ENCODE measurements around the gene PALM3.

Gene PALM3

DNA sequence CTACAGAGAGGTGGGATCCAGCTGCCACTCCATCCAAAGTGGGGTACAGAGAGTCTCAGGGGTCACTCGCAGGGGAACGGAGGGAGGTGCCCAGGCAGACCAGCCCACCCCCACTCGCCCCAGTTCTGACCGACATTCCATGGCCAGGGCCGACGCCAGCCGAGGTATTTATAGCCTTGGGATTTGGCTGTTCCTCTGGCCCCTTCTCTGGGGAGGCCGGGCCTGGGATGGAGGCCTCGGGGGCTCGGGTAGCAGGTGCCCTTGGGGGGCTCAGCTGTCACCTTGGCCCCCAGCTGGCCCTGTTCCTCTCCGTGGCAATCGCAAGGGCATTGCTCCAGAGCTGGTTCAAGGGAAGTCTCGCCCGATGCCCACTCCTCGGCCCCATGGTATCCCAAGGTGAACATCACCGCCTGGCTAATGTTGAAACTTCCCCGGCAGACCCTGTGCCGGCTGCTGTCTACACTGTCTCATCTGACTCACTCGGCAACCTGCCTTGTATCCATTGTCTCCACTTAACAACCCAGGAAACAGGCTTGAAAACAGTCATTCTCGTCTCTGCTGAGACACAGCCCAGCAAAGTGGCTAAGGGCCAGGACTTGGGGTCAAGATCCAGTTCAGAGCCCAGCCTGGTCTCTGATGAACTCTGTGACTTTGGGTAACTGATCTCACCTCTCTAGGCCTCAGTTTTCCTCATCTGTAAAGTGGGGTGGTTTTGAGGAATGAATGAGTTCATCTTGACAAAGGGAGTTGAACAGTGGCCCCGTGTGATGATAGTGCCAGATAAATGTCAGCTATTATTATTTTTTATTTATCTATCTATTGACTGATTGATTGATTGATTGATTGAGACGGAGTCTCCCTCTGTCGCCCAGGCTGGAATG, 45.9 kb upstream of the PALM3 start:
- Histone ChIP-seq H3K36me3 (ENCODE audit: insufficient read depth, low read length) (peaks cover 17% of the 10 kb centered on the region; the same call in 1 of the 2 replicates), H3K27me3 (ENCODE audit: insufficient read depth, low read length) (no peaks in the 10 kb centered on the region), H4K20me1 (ENCODE audit: insufficient read depth, low read length) (no peaks in the 10 kb centered on the region), H3K9me3 (ENCODE audit: low read length) (no peaks in the 10 kb centered on the region), H3K9ac (ENCODE audit: low read length) (no peak overlapping the region), H3F3A (ENCODE audit: insufficient read depth, low read length) (no peaks in the 10 kb centered on the region), H3K79me2 (ENCODE audit: insufficient read depth, low read length) (no peaks in the 10 kb centered on the region), H3K4me3 (ENCODE audit: low read depth, low read length, poor library complexity, severe bottlenecking) (no peak overlapping the region), H3K9me2 (ENCODE audit: low read depth, low read length) (no peaks in the 10 kb centered on the region), H2AFZ (ENCODE audit: low read length) (no peak overlapping the region), H3K27ac (ENCODE audit: low read depth, low read length, poor library complexity, severe bottlenecking) (no peak overlapping the region), H3K4me2 (ENCODE audit: low read length) (no peak overlapping the region), H3K4me1 (ENCODE audit: insufficient read depth, low read length, severe bottlenecking) (peaks cover 4% of the 10 kb centered on the region)
- TF ChIP-seq EZH2 (IDR thresholded peaks at IDR 0.05; ENCODE audit: borderline replicate concordance, low read length): no peak
- TF ChIP-seq, protein P1, sequence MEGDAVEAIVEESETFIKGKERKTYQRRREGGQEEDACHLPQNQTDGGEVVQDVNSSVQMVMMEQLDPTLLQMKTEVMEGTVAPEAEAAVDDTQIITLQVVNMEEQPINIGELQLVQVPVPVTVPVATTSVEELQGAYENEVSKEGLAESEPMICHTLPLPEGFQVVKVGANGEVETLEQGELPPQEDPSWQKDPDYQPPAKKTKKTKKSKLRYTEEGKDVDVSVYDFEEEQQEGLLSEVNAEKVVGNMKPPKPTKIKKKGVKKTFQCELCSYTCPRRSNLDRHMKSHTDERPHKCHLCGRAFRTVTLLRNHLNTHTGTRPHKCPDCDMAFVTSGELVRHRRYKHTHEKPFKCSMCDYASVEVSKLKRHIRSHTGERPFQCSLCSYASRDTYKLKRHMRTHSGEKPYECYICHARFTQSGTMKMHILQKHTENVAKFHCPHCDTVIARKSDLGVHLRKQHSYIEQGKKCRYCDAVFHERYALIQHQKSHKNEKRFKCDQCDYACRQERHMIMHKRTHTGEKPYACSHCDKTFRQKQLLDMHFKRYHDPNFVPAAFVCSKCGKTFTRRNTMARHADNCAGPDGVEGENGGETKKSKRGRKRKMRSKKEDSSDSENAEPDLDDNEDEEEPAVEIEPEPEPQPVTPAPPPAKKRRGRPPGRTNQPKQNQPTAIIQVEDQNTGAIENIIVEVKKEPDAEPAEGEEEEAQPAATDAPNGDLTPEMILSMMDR (IDR thresholded peaks at IDR 0.05; ENCODE audit: low read length): no peak

DNA sequence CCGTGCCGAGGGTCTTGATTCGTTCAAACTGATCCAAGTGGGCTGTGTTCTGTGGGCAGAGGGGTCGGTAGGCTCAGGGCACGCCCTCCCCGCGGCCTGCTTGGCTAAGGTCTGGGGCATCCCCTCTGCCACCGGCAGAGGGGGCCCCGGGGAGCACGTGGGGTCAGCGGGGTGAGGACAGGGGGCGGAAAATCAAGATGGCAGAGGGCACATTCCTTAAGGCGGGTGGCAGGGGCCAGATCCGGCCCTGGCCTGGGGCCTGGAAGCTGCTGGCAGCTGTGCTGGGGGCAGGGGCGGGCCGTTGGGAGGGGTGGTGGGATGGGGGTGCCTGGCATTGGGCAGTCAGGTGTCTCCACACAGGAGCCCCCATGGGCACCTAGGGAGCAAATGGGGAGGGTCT, 45.0 kb upstream of the PALM3 start:
- Histone ChIP-seq H3K4me1 (ENCODE audit: insufficient read depth, low read length, severe bottlenecking) (no peaks in the 10 kb centered on the region), H4K20me1 (ENCODE audit: insufficient read depth, low read length) (no peaks in the 10 kb centered on the region), H3K36me3 (ENCODE audit: insufficient read depth, low read length) (peaks cover 26% of the 10 kb centered on the region; the same call in 1 of the 2 replicates), H3K4me3 (ENCODE audit: low read depth, low read length, poor library complexity, severe bottlenecking) (no peak overlapping the region), H3K9me2 (ENCODE audit: low read depth, low read length) (no peaks in the 10 kb centered on the region), H3K27ac (ENCODE audit: low read depth, low read length, poor library complexity, severe bottlenecking) (no peak overlapping the region), H2AFZ (ENCODE audit: low read length) (no peak overlapping the region), H3K9me3 (ENCODE audit: low read length) (no peaks in the 10 kb centered on the region), H3K79me2 (ENCODE audit: insufficient read depth, low read length) (no peaks in the 10 kb centered on the region), H3K9ac (ENCODE audit: low read length) (no peak overlapping the region), H3K4me2 (ENCODE audit: low read length) (no peak overlapping the region), H3F3A (ENCODE audit: insufficient read depth, low read length) (no peaks in the 10 kb centered on the region), H3K27me3 (ENCODE audit: insufficient read depth, low read length) (no peaks in the 10 kb centered on the region)
- TF ChIP-seq, protein P1 (IDR thresholded peaks at IDR 0.05; ENCODE audit: low read length): no peak
- TF ChIP-seq EZH2 (IDR thresholded peaks at IDR 0.05; ENCODE audit: borderline replicate concordance, low read length): no peak

DNA sequence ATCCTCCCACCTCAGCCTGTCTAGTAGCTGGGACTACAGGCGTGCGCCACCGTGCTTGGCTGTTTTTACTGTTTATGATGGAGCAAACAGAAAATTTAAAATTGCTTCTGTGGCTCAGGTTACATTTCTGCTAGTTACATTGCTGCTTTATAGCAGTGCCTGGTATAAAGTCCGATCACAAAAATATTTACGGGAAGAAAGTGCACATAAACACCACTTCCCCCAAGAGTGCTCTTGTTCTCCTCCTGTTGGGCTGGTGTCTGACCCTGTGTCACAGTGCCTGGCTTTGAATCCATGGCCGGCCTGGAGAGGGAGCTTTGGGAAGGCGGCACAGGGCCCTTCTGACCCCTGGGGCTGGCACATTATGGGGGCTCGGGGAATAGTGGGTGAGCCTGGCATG, 43.8 kb upstream of the PALM3 start:
- H3K4me3 ChIP-seq (ENCODE audit: low read depth, low read length, poor library complexity, severe bottlenecking): no peak overlapping the region

More for the DNA sequence above, 43.8 kb upstream of the PALM3 start:
- Histone ChIP-seq H3K9me2 (ENCODE audit: low read depth, low read length) (no peaks in the 10 kb centered on the region), H3K27ac (ENCODE audit: low read depth, low read length, poor library complexity, severe bottlenecking) (no peak overlapping the region), H3K9me3 (ENCODE audit: low read length) (no peaks in the 10 kb centered on the region), H3K9ac (ENCODE audit: low read length) (no peak overlapping the region), H4K20me1 (ENCODE audit: insufficient read depth, low read length) (no peaks in the 10 kb centered on the region), H3F3A (ENCODE audit: insufficient read depth, low read length) (no peaks in the 10 kb centered on the region), H3K4me2 (ENCODE audit: low read length) (no peak overlapping the region), H3K36me3 (ENCODE audit: insufficient read depth, low read length) (peaks cover 34% of the 10 kb centered on the region), H2AFZ (ENCODE audit: low read length) (no peak overlapping the region), H3K79me2 (ENCODE audit: insufficient read depth, low read length) (no peaks in the 10 kb centered on the region), H3K4me1 (ENCODE audit: insufficient read depth, low read length, severe bottlenecking) (no peaks in the 10 kb centered on the region), H3K27me3 (ENCODE audit: insufficient read depth, low read length) (no peaks in the 10 kb centered on the region)
- TF ChIP-seq, protein P1 (IDR thresholded peaks at IDR 0.05; ENCODE audit: low read length): no peak
- TF ChIP-seq EZH2 (IDR thresholded peaks at IDR 0.05; ENCODE audit: borderline replicate concordance, low read length): no peak

All from OCI-LY1 (cell line).